Activated CD4-positive, alpha-beta T cell treated with anti-CD3 and anti-CD28 coated beads for 24 hours (primary cell): ENCODE data around the gene KCTD16.

ENCODE experiments used
- DNase-seq, 2 donors: peaks; one replicate each; pipeline ENCODE4 v3.0.0-alpha.2; 2020; ENCODE audit warnings: low read depth in 2 of 2

The KCTD16 gene

DNA sequence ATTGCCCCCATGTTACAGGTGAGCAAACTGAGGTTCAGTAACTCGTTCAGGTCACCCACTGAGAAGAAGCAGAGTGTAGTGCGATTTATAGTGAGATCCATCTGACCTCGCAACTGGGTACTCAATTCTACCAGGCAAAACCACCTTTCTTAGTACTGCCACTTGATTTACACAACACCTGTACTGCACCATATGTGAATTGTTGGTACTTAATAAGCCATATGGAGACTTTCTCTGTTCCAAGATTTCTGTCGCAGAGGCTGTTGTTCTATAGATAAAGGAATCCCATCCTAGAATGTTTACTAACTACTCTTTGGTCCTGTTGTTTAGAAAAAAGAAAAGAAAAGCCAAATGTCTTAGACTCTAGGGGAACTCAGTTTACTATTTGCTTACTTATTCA is 287.5 kb downstream of the KCTD16 start:
- no peak for DNase-seq

DNA sequence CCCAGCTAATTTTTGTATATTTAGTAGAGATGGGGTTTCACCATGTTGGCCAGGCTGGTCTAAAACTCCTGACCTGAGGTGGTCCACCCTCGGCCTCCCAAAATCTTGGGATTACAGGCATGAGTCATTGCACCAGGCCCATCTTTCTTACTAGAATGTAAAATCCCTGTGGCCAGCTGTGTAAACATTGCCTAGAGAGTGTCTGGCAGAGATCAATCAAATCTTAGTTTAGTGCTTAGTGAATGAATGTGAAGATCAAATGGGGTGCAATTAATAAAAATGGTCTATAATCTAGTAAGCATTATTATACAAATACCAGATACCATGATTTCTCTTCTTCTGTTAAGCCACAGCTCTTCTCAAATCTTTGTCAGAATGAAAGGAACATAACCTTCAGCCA is 289.9 kb downstream of the KCTD16 start:
- DNase-seq, result no peak

DNA sequence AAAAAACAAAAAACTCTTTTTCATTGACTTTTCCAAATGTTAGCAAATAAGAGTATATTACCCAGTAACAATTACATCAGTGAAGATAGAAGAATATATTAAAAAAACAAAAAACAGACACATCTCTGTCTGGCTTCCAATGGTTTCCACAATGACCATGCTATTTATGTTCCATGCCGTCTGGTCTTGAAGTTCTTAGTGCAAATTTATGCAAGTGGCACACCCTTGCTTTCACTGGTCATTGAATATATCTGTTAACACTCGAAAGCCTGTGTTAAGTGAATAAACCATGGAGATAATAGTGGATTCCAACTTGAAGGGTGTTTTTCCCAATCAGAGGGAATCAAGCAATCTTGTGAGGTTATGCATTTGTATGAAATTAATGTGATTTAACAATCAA is 291.9 kb downstream of the KCTD16 start:
- DNase-seq, result no peak

DNA sequence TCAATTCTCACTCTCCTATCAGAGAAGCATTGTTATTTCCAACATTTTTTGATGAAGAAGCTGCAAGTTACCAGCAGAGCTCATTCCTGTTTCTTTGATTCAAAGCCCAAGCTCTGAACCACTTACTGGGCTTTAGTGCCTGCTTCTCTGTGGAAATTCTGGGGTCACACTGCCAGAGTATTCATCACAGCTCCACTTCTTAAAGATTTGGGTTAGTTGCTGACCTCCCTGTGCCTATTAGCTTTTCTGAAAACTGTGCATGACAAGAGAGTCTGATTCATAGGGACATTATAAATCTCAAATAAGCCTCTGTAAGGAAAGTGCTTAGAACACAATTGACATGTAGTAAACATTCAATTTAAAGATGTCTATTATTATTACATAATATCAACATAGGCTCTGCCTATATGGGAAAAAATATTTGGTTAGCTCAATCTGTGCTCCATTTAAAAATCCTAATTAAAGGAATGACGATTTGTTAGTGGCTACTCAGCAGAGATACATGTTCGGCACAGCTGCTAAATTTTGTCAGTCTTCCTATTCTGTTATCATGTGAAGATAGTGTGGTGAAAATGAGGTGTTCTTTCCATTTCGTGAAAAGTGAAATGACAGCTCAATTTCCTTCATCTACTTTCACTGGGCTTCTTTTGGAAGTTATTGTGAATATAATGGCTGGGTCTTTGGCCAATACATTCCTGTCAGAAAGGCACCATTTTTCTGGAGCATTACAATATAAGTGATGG is 293.0 kb downstream of the KCTD16 start:
- no peak for DNase-seq

DNA sequence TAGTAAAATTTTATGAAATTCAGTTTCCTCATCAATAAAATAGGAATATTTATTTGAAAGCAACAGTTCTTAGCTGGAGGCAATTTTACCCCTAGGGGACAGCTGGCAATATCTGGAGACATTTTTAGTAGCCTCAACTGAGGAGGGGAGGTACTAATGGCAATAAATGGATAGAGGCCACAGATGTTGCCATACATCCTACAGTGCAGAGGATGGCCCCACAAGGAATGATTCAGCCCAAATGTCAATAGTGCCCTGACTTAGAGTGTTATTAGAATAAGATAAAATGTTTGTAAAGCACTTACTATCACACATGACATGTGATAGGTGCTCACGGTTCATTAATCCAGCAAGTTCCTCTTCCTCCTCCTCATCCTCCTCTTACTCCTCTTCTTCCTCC is 293.6 kb downstream of the KCTD16 start:
- DNase-seq, result no peak

DNA sequence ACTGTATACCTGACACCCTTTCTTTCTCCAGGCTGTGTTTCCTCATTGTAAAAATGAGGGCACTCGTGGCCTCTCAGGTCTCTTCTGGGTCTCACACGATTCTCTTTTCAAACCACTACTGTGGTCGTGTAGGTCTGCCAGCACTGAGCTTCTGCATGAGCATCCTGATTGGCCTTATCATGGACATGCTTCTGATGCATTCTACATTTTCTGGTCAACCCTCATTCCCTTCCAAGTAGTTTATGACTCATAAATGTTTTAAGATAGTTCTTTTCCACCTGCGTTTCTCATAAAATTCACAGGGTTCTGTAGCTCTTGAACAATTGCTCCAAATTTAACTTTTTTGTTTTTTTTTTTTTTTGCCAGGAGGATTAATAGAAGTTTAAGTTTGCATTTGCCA is 294.8 kb downstream of the KCTD16 start:
- no peak for DNase-seq

DNA sequence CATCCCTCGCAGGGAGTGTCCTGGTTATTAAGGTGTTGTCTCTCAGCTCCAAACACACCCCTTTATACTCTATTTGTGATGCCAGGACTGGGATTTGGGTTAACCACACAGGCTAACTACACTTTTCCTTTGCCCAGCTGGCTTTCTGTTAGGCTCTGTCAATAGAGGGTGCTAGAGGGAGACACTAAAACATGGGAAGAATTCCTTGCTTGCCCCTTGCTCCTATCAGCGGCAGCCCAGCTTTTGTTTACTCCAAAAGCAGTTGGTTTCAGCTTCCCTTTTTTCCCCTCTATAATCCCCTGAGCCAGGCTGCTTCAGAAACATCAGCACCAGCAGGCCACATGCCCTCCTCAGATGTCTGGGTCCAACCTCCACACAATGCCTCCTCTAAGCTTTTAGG is 297.1 kb downstream of the KCTD16 start:
- no peak for DNase-seq

DNA sequence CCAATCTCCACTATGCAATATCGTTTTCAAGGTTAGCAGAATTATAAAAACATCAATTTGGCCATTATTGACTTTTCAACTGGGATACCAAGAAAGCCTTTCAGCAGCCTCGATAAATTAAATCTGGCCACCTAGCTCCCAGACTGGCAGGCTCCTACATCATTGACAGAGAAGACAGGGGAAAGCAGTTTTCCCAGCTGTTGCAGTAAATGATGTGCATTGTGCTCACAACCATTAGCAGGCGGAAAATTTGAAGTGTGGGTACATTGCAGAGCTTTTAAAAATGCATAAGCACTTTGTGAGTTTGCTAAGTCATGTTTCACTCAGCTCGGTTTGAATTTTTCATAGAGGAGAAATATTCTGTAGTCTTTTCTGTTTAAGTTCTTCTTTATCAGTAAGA is 297.9 kb downstream of the KCTD16 start:
- no peak for DNase-seq

DNA sequence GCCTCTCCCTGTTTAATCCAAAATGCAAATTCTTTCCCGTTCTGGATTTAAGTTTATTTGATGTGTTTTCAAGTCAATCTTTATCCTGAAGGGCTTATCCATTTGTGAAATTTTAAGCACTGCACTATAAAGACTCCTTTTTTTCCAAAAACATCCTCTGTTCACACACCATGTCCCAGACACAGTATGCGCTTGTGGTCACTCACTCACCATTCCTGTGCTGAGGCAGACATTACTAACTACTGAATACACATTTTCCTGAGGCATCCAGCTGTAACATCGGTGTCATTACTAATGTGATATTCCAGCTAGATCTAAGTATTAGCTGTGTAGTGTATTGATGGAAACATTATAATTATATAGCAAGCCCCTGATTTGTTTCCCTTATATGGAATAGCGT is 298.4 kb downstream of the KCTD16 start:
- no peak for DNase-seq

DNA sequence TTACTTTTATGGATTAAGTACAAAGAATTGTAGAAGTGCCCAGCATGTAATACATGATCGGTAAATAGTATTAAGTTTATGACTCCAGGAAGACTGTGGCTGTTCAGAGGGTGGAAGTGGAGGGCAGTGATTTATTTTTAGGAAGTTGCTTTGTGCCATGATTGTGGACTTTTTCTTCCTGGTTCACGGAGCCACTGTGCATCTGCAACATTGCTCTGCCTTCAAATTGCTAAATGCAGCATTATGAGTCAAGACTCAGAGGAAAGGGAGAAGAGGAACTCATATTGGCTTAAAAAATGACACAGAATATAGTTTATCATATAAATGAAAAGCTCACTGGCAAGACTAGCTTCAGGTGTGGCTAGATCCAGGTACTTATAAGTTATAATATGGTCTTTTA is 301.5 kb downstream of the KCTD16 start:
- no peak for DNase-seq

DNA sequence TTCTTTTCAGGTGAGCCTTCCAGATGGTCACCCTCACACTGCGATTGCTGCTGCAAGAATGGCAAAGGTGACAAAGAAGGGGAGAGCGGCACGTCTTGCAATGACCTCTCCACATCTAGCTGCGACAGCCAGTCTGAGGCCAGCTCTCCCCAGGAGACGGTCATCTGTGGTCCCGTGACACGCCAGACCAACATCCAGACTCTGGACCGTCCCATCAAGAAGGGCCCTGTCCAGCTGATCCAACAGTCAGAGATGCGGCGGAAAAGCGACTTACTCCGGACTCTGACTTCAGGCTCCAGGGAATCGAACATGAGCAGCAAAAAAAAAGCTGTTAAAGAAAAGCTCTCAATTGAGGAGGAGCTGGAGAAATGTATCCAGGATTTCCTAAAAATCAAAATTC is 303.0 kb downstream of the KCTD16 start:
- no peak for DNase-seq

DNA sequence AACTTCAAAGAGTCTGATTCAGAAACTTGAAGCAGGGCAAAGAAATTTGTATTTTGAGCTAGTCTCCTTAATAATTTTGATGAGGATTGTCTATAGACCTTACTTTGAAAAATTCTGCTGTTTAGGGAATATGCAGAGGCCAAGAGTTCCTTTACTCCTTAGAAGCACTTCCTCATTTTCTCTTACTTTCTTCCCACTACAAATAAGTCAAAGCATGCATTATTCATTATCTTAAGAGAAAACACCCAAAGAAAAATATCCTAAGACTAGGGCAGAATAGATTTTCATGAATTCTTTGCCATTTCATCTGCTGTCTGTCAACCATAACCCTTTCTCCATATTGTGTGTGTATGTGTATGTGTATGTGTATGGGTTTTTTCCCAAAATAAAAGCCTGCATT is 307.9 kb downstream of the KCTD16 start:
- no peak for DNase-seq

DNA sequence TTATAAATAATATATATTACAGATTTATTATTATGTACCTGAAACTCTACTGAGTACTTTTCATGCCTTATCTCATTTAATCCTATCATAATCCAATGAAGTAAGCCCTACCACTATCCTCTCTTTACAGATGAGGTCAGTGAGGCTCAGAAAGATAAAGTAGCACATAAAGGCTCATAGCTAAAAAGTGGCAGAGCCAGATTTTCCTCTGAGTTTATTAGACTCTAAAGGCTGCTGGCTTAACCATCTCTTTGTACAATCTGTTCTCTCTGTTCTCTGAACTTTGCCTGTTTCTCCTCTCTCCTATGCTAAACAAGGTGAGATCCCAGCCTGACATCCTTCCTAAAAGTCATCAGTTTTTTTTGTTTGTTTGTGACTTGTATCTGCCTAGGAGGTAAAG is 311.2 kb downstream of the KCTD16 start:
- no peak for DNase-seq

DNA sequence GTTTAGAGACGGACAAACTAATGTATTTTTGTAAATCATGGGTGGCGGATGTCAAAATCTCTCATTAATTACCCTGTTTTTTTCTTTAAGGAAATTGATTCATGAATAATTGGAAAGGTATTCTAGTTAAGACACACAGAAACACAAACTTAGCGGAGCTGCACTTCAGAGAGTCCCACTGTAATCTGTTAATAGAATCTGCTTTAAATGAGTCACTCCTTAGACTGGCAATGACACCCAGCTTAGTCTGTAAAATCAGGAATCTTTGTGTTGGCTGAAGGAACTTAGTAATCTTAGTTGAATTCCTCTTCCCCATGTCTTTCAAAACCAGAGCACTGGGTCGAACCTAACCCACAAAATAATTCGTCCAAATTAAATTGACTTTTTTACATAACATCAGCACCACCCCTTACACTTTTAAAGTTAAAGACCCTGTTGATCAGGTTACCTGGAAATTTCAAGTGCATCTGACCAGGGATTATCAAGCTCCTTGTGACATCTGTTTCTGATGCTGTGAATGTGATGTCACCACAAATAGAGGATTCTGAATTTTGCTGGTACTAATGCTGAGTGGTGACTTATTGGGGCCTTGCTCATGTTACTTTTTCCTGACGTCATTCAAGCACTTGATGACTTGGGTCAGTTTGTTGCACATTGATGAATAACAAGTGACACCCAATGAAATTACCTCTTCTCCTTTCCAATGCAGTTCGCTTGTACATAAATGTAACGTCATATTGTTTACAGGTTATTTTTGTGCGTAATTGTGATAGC is 313.6 kb downstream of the KCTD16 start:
- no peak for DNase-seq

DNA sequence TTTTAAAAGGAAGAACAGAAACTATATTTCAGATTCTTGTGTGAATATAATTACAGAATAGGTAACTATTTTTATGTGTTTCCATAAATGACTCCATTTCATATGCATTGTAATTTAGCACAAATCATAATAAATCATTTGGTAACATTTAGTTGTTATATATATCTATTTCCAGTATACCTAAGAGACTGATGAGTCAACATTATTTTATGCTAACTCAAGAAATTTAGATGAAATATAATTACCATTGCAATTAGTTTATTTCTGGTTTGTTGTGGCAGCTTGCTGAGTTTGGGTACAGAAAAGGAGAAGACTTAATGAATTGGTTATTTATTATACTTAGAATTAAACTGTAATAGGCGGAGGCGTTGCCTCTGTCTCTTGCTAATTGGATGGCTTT is 314.9 kb downstream of the KCTD16 start:
- DNase-seq, result no peak

DNA sequence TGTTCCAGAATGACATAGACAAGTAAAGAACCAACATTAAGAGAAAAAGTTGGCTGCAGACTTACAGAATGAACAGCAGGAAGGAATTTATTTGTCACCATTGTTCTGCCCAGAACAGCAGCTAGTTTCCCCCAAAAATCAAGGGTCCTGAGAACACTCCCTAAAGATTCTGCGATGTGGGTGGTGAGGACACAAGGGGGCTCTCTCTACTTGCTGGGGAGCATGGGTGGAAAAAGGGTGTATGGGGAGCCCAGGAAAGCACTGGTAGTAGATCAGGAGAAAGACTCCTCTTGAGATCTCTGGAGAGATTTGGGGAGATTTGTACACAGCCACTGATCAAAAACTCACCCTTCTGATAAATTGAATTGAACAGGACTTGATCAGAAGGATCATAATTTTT is 316.5 kb downstream of the KCTD16 start:
- DNase-seq, result no peak

DNA sequence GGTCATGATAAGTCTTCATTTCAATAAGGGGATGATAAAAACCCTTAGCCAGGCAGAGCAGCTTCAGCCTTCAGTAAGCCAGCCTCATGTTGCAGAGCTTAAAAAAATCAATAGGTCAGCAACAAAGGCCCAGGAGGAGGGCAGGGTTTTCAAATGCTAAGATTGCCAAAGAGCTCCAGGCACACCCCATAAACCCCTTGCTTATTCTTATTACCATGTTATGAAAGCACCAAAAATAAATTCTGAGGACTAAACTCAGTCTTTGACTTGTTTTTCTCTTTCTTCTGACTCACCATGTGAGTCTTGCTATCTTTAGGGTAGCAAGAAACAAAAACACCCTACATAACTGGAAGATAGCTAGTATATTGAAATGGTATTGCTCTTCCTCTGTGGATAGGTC is 317.1 kb downstream of the KCTD16 start:
- DNase-seq, result no peak

DNA sequence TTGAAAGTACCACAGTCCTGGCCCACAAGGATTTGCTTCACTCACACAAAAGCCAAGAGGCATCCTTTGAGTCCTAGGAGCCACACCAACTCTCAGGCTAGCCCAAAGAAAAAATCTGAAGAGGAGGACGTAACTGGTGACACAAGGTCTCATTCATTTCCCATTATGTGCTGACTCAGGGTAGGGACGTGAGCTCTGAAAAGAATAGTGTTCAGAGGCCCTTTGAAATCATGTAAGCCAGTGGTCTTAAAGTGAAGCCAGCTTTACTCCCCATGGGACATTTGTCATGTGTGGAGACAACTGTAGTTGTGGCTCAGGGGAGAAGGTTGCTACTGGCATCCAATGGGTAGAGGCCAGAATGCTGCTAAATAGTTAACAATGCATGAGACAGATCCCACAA is 332.4 kb downstream of the KCTD16 start:
- DNase-seq, result no peak

DNA sequence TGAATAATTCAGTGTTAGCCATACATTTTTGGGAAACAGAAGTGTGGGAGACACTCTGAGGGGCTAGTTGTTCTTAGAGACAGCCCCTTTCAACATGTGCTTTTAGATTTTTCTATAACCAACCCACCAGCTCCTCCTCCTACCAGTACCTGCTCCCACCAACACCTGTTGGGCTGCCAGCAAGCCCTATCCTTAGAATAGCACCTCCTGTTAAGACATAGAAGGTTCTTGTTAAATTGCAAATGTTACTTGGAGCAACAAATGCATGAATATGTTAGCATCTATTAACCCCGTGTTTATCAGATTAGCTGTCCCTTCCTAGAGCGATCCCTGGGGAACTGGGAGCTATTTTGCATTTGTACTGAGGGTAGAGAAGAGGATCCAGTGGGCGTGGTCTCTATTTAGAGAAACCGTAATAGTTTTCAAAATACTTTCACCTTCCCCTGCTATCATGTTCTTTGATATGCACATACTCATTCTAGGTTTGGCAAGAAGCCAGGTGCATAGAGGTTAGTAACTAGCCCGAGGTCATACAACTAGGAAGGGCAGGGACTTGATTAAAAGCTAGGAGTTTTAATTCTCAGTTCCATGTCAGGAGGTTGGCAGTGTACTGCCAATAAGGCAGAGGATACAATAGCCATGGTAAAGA is 334.4 kb downstream of the KCTD16 start:
- DNase-seq, result no peak

DNA sequence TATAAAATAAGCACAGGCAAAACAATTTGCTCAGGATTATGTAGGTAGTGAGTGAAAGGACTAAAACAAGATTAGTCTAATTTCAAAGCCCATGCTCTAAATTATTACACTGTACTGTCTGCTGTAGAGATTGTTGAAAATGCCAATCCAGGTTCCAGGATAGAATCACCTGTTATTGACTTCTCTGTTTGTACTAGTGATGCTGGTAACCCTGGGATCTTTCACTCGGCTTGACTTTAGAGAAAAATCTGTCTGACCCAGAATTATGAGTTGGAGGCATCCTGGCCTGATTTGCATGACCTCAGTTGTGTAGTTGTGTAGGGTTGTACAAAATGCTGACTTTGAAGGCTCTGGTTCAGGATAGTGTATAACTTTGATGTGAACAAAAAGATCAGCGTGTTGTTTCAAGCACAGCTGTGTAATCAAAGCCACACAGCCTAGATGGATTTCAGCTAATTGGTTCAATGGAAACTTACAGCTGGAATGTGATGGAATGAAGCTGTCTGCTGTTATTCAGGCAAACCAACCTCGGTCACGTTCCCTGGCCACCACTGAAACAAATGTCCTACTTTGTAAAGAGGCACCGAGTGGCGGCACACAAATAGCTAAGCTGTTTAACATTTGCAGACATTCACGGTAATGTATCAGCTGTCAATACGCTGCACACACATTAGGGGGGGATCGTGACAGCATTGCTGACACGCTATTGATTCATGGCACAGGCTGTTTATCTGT is 340.3 kb downstream of the KCTD16 start:
- DNase-seq, result no peak

DNA sequence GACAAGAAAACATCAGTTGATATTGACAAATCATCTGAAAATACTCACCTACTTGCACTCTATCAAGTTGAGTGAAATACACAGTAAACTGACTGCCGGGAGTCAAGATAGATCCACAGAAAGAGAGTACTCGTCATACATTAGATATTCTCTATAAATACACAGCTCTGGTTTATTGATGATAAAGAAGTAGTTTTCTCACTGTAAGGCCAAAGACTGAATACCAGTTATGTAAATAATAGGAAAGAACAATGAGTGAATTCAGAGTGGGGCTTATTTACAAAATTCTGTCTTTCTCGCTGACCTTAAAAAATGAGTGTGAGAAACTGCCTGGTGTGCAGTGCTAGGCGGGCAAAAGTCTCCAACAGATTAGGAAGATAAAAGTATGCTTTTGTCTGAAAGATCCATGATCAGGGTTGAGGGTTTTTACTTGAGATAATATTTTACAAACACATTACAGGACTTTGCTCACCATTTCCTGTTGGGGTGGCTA is 341.0 kb downstream of the KCTD16 start:
- no peak for DNase-seq

DNA sequence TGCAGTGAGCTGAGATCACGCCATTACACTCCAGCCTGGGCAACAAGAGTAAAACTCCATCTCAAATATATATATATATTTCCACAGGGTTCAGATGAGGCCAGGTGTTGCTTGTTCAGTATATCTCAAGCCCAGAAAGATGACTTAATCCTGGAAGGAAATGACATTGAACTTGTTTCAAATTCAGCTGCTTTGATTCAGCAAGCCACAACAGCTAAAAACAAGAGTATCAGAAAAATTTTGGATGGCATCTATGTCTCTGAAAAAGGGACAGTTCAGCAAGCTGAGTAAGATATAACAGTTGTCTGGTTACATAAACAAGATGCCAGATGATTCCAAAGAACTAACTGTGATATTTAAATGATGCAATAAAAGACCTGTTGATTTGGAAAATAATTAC is 352.0 kb downstream of the KCTD16 start:
- DNase-seq, result no peak
